Measurements from ENCODE around the gene MPIG6B.

The MPIG6B gene

DNA sequence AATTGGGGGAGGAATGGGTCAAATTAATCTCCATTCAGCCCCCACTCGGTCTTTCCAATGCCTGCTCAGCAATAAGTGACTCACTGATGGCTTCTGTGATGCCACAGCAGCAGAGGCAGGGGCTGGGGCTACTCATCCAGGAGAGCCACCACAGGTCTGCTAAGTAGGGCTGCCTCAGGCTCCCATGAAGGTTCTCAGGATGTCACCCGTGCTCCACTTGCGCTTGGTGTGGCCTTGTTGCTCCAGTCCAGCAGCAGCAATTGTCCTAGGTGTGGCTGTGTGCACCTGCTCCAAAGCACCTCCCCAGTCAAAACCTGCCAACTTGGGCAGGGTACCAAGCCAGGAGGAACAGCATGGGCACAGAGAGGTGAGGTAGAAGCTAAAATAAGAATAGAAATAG is 1.0 kb upstream of the MPIG6B start:
- no peak for DNase-seq

DNA sequence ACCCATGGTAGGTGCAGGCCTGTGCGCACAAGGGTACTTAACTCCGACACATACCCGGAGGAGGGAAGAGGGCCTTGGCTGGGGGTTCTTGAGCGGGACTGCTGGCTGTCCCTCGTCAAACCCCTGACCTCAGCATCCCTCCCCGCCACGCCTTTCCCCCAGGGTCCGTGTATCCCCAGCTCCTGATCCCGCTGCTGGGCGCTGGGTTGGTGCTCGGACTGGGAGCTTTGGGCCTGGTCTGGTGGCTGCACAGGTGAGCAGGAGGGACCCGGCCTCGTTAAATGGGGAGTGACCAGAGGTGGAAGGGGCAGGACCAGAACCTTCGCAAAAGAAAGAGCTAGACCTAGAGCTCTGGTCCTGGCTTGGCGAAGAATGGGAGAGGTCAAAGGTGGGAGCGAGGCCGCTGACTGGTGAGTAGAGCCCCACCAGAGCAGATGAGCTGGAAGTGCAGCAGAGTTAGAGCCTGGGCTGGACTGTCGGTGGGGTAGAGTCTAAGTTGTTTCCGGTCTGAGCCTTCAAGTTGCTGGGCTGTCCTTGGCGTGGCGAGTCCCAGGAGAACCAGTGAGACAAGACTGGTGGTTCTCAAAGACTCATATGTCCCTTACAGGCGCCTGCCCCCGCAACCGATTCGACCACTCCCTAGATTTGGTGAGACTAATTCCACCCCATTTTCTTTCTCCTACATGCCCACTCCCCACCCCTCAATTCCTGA is 963 bp downstream of the MPIG6B start:
- DNase-seq: no peak

DNA sequence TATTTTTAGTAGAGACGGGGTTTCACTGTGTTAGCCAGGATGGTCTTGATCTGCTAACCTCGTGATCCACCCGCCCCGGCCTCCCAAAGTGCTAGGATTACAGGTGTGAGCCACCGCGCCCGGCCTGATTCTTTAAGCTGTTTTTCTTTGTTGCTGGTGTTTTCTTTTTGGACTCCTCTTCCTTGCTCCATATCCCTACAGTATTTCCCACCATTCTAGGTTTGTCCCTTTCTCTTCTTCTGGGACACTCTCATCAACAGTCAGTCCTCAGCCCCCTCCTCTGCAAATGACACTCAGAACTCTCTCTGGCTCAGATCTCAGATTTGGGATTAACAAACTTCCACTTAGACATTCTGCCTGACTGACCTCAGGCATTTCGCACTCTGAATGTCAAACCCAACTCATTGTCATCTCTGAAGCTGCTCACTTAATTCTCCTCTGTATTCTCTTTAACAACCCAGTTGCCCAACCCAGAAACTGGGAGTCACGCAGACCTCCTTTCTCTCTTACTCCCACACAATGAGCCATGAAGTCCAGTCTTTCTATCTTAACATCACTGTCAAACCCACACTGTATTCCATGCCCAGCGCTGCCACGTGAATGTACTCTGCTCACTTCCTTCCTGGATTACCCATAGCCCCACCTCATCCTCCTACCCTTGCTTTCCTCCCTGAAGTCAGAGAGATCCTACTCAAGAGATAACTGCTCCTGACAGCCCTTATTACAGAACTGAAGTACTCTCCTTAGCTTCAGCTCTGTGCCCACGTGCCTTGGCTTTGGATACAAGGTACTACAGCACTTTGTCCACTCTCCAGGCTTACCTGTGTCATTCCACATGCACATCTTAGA is 2.6 kb downstream of the MPIG6B start:
- DNase-seq: no peak

DNA sequence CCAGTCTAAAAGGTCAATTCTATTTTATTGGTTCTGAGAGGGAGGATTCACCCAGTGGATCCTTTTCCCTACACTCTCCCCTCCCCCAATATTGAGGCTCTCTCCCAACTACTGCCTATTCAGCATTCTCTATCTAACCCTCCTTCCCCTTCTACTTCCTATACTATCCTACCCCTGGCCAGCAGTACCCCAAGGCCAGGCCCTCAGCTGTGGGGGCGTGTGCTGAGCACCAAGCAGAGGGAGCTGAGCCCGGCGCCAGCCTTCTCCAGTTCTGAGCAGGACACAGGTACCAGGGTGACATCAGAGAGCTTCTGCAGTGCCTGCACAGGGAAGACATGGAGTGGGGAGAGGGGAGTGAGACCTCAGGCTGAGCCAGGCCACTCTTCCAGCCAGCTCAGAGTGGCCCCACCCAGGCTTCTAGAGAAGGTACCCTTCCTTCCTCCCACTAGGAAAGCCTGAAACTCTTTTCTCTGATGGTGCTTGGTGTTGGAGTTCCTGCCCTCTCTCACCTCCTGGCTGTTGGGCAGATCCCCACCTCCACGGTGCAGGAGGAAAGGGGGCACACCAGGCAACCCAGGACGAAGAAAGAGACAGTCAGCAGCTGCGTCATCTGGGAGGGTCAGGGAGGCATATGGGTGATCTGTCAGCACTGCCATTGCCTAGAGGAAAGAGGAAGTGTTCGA is 4.0 kb downstream of the MPIG6B start:
- DNase-seq: no peak

DNA sequence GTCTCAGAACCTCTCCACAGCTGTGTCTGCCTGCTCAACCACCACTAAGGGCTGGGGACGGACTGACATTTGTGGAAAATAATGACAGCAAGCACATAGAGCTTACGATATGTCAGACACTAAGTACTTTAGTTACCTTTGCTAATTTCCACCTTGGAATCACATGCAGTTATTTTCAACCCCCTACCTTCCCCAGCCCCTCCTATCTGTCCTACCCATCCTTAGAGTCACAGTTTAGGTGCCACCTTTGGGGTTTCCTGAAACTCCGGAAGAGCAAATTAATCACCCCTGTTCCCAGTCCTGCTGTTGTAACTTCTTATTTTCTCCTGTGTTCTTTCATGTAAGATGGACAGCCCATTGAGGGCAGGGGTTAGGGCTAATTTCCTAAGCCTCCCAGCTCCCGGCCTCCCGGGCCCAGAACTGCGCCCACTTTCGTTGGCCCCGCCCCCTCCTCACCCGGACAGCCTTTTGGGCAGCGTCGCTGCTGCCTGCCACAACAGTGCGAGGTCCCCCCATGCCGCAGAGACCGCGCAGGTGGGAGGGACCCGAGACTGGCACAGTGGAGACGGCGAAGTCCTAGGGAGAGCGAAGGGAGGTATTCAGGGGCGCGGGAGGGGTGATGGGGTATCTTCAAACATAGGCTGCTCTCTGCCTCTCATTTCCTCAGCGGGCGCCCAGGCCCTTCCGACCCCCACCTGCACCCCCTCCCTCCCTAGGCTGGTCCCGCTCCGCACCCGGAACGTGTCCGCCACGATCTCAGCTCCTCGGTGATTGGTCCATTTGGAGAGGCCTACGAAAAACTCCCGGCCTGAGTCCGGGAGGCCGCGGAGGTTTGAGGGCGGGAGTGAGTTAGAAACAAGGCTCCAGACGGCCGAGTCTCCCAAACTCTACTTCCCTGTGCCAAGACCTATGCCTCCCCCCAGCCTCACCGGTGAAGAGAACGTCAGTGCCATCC is 4.8 kb downstream of the MPIG6B start:
- no peak for DNase-seq

DNA sequence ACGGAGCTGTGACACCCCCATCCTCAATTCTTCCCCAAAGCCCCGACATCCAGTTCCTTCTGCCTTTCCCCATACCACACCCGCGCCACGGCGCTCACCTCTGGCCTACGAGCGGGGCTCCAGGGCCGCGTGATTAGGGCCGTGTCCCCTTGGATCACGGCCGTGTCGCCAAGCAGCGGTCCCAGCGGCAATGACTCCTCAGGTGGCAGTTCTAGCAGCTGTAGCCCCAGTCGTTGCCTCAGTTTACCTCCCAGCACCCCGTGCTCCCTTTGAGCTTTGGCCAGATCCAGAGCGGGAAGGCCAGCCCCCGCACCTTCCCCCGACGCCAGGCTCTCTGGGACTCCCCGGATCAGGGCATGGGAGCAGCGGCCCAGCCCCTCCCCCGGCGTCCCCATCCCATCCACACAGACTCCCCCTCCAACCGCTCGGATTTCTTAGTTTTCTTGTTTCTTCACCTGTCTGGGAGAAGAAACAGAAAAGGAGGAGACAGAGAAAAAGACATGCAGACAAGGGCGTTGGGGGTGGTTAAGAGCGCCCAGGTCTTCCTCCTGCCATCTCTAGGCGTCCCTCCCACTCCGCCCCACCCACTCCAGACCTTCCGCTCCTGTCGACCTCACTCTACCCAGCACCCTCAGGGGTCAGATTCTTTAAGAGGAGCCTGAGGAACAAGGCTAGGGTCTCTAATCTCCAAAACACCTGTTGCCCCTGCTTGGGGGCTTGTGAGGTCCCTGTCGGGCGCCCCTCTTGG is 5.8 kb downstream of the MPIG6B start, which contains the start of gene DDAH2:
DDAH2 (minus strand) TSS at position 533 of the 748 bp plus-strand sequence; CDS start at position 395, 138 bp downstream.
- DNase-seq: no peak

DNA sequence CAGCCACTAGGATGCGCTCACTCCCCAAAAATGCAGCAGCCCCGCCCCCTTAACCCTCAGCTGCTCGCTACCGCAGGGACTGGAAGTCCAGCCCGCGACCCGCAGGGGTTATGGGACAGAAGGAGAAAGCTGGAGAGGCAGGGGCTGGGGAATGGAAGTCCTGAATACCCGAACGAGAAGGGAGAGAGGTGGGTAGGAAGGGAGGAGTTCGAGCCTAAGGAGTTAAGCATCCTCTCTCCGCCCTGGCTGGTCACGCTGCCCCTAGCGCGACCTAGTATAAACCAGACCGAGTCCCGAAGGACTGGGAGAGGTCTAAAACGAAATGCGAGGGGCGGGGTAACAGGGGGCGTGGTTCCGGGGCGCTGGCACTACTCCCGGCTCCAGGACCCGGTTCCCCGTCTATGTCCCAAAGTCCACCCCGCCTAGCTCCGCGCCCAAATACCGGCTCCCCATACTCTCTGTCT is 6.4 kb downstream of the MPIG6B start:
- peak; percentile 90 for DNase-seq

DNA sequence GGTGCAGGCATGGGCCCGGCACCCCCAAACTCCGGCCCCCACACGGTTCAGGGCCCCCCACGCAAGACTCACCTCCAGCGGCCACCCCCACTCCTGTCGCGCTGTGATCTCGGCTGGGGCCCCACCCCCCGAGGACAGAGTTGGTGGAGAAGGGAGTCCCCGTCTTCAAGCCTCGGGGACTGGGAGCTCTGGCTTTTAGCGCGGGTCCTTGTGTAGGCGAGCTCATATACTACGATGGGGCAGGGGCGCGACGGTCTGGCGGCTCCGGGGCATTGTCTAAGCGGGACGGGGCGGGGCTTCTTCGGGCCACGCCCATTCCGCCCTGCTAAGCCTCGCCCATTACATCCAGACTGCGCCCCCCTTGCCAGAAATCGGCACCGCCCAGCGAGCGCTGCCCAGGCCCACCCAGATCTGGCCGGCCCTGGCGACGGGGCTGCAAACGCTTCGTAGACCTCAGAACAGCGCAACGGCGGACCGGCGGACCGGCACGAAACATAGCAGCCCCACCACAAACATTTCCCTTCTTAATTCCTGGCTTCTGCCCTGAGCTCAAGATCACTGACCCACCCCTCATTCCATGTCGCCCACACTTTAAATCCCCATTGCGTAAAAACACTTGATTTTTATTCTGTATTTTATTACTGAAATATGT is 6.9 kb downstream of the MPIG6B start:
- DNase-seq: peak; percentile 91

DNA sequence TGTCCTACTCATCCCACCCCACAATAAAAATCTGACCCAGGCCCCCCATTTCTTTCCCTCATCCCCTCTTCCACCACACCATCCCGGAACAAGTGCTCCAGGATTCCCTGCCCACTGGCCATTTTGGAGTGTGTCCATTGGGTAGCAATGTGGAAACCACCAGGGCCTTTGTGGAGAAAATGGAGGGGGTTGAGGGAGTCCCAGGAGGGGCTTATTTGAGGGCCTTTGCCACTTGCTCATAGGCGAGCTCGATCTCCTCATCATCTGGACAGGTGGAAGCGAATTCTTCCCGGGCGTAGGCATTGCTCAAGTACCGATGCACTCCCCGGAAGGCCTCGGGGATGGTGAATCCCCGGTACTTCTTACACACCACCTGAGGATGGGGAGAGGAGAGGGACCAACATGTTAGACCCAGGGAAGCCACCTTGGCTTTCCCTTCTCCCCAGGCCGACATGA is 7.5 kb downstream of the MPIG6B start:
- peak; percentile 26 for DNase-seq

DNA sequence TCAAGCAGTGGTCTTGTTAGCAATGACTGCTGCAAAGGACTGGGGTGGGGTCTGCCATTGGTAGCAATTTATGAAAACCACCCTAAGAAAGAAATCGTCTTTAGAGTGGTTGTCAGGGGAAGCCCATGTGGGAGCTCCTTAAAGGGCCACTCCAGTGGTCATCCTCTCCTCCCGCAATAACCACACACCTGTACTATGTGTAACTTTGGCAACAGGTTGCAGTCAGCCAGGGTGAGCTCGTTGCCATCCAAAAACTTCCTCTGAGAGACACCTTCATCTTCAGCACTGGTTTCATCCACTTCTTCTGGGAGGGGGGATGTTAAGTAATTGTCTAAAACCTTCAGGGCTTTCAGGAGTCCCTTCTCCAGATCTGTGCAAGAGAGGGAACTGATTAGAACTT is 8.9 kb downstream of the MPIG6B start:
- DNase-seq: no peak

DNA sequence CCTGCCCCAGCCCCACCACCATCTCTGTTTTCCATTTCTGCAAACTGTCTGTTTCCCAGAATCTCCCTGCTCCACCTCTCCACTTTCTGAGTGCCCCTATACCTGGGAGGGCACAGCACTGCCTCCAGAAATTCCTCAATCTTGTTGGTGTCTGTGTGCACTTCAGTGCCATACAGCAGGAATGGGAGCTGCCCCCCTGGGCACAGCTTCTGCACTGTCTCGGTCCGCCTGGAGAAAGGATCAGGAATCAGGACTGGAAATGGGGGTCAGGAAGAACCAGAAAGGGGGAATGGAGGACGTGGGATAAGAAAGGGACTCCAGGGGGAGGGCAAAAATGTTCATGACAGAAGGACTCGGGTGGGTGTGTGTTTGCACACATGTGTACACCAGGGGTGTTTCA is 10.6 kb downstream of the MPIG6B start:
- DNase-seq: no peak

DNA sequence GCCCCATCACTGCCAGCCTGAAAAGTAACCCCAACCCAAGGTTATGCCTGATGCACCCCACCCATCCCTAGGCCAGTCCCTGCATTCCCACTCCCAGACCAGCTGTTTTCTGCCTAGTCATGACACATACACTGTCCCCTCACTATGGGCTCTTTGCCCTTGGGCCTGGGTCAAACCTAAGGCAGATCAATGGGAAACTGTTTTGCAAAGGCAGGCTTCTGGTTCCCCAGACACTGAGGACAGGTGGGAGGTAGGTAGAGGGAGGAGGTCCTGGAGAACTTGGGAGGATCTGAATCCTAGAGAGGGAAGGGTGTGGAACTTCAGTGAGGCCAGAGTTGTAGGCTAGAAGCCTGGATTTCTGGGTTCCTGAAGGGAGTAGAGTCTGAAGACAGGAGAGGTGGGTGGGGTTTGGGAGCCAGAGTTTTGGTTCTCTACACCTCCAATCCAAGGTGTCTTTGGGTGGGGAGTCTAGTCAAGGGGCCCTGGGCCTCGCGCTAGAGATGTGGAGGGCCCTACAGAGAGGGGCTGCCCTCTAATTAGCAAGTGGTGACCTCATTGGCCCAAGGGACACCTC is 11.2 kb downstream of the MPIG6B start:
- DNase-seq: no peak

DNA sequence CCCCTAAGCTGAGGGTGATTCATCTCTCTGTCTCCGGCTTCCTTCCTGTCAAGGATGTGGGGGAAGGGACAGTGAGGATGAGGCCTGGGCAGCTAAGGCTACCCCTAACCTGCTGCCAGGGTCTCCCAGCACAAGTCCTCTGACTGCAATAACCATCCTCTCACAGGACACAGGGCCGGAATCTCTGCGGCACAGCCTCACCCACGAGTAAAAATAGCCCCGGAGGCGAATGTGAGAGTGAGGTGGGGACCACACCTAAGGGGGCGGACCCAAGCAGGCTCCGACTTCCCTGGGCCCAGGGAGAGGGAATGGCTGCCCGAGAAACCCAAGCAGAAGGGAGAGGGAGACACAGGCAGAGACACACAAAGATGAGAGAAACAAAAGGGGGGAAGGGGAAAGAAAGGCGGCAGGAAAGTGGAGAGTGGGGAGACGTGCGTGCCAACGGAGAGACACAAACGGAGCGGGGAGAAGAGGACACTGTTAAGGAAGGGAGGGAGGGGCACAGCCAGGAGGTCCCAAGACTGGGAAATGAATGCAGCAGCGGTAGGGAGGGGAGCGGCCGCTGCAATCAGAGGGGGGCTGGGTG is 11.7 kb downstream of the MPIG6B start:
- DNase-seq: peak; percentile 88

DNA sequence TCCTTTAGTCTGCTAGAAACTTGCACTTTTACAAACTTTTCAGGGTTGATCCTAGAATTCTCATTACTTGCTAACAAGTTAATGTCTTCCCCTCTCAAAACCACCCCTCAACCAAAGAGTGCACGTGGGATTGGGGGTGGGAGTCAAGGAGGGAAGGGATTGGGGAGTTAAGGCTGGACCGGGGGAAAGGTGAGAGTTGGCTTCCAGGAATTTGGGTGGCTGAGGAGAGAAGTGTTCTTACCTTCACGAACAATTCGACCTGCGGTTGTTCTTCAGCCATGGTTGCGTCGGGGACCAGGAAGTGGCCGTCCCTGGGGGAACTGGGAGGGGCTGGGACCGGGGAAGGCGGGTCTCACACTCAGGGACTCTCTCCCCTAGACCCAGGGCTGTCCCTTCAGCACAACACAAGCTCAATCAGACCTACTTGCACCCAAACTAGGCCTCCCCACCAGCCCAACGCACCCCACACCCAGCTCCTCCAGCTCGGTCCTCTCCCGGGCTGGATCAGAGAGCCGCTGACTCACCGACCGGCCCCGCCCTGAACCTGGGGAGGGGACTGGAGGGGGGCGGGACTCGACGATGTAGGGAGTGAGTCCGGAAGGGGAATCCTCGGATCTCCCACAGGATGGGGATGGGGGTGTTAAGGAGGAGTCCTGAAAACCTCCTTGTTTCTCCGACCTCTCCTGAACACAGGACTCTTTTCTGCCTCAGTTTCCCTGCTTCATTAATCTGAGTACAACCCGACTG is 13.0 kb downstream of the MPIG6B start, which contains the start of gene CLIC1:
CLIC1 (minus strand) TSS at position 510 of the 747 bp plus-strand sequence; CDS start at position 280, 230 bp downstream.
- peak; percentile 91 for DNase-seq

DNA sequence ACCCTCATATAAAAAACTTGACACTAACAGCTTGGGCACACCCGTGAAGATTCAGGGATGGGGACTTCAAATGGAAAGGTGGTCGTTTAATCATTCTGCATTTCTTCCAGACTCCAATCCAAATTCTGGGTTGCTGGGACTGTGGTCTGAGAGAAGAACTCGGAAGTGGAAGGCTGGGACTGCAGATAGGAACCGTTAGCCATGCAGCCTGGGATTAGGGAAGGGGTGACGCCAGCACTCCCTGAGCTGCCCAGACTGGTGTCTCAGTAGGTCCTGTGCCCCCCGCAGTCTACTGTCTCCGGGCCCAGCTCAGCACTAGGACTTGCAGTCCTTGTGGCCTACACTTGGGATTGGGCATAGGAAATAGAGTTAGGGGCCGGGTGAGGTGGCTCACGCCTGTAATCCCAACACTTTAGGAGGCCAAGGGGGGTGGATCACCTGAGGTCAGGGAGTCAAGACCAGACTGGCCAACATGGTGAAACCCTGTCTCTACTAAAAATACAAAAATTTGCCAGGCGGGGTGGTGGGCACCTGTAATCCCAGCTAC is 13.7 kb downstream of the MPIG6B start:
- DNase-seq: no peak

DNA sequence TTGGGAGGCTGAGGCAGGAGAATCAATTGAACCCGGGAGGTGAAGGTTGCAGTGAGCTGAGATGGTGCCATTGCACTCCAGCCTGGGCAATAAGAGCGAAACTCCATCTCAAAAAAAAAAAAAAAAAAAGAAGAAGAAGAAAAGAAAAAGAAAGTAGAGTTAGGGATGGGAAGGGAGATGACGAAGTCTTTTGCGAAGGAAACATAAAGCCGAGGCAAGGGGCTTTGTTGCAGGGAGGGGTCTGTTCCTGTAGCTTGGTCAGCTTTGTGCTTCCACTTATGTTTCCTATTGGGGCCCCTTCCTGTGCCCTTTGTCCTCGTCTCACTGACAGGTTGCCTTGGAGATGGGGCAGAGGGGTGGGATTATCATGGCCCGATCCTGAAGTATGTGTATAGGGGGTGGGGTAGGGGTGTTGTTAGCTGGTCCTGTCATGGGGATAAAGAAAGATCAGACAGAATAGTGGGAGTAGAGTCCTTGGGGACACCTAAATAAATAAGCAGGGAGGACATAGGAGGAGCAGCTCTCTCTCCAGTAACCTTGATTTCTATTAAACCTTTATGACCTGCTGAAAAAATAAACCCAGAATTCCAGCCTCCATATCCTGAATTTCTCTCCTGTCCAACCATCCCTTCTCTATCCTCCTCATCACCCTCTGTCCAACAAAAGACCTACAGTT is 14.3 kb downstream of the MPIG6B start:
- no peak for DNase-seq

DNA sequence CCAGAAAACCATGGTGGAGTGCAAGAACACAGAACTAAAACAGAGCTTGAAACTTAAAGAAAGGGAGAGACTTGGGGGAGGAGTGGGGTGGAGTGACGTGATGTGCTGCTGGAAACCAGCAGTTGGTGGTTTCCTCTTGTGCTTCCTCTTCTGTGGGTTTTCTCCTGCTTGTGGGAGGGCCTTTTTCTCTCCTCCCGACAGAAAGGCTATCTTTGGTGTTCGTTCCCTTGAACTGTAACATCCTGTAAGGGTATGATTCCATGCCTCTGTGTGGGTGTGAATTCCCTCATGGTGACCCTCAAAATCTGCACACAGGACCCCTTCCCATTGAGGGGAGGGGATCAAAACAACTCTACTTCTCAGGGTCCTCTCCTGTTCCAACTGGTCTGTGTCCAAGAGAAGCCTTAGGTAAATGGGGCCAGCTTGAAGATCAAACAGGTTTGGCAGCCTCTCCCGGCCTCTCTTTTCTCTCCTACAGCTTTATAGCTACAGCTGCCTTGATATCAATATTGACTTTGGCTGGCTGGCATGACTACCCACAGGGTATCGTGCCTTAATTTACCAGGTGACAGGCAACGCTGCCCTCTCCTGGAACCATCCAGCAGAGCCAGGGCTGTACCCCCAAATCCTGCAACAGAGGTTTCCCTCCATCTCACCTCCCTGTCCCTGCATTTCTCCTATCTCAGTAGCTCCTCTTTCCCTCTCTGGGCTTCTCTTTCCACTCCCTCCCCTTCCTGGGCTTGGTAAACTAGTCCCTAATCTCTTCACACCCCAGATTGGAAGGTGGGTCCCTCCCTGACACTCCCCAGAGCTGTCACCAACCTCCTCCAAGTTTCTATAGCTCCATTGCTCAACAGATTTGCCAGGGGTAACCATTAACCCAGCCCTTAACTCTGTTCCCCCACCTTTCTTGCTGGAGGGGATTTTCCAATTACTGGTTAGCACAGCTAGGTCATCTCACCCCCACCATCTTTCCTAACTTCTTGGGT is 15.1 kb downstream of the MPIG6B start:
- peak; percentile 81 for DNase-seq
